IMR-90 (cell line): ENCODE data around the gene TBCK.

Experiments
- BHLHE40 ChIP-seq: fragments of 150-350 bp; IDR thresholded peaks from 2 replicates; pipeline ENCODE4 v1.6.1; 2016; ENCODE audit warnings: mild to moderate bottlenecking, low read depth, low read length
- CEBPB ChIP-seq: IDR thresholded peaks from 2 replicates; pipeline ENCODE4 v1.6.1; 2012; ENCODE audit warnings: low read depth, low read length, improper control_type of control experiment
- CHD1 ChIP-seq: IDR thresholded peaks from 2 replicates; pipeline ENCODE4 v1.6.1; 2012; ENCODE audit warnings: low read depth, low read length, improper control_type of control experiment
- CTCF ChIP-seq: conservative IDR thresholded peaks from 2 replicates; pipeline ENCODE4 v1.5.1; 2012; ENCODE audit warnings: mild to moderate bottlenecking, low read depth, low read length, improper control_type of control experiment
- MAZ ChIP-seq: IDR thresholded peaks from 2 replicates; pipeline ENCODE4 v1.6.1; 2012; ENCODE audit warnings: low read depth, mild to moderate bottlenecking, low read length, improper control_type of control experiment, moderate library complexity, borderline replicate concordance
- MXI1 ChIP-seq: IDR thresholded peaks from 2 replicates; pipeline ENCODE4 v1.6.1; 2012; ENCODE audit warnings: low read depth, mild to moderate bottlenecking, low read length, moderate library complexity, borderline replicate concordance
- POLR2A ChIP-seq: IDR thresholded peaks from 2 replicates; pipeline ENCODE4 v1.6.1; 2012; ENCODE audit warnings: mild to moderate bottlenecking, low read depth, low read length
- RAD21 ChIP-seq: IDR thresholded peaks from 2 replicates; pipeline ENCODE4 v1.6.1; 2012; ENCODE audit warnings: low read length, improper control_type of control experiment
- RFX5 ChIP-seq: IDR thresholded peaks from 2 replicates; pipeline ENCODE4 v1.8.0; 2012; ENCODE audit warnings: low read depth, mild to moderate bottlenecking, low read length, moderate library complexity

- no peak for TF ChIP-seq POLR2A
- no peak for TF ChIP-seq MXI1
- no peak for TF ChIP-seq BHLHE40
- TF ChIP-seq MAZ = no peak
- no peak for TF ChIP-seq CTCF
- TF ChIP-seq RFX5 = no peak
- no peak for TF ChIP-seq RAD21
- no peak for TF ChIP-seq CHD1
- no peak for TF ChIP-seq CEBPB
Measured at GRCh38 chr4:106286611-106287010, 29.4 kb downstream of the TBCK start.
